Measurements from ENCODE around the gene PGRMC1.

- TF ChIP-seq YY1 (IDR thresholded peaks at IDR 0.05; ENCODE audit: insufficient read depth, insufficient read length), result no peak
- TF ChIP-seq ZNF274 (IDR thresholded peaks at IDR 0.05; ENCODE audit: low read depth, low read length), result no peak
Measured at GRCh38 chrX:119237562-119237942, 1.5 kb downstream of the PGRMC1 start.
